ENCODE data around the gene ZNF383. TPM values are rescaled to one million over a fixed set of nuclear protein-coding genes. Genes with fewer than 3 reads are reported as not detected.
"Not testable (repeated sequence)": the region's sequence is repeated elsewhere in the genome, so short reads cannot be mapped to it uniquely, and the experiment has no call there.

The ZNF383 gene
- total RNA-seq, 1 experiment from 2014 or later: 2.5 TPM

GRCh38 chr19:37197115-37197514, 20.9 kb upstream of the ZNF383 start:
- POLR2A ChIA-PET (ENCODE audit: unreplicated experiment); H2AFZ ChIP-seq (ENCODE audit: low read length); H3K79me2 ChIP-seq (ENCODE audit: low read length); H3K9ac ChIP-seq (ENCODE audit: low read length); CTCF ChIA-PET; intact Hi-C loops (cut with micrococcal nuclease); H3K27me3 ChIP-seq (ENCODE audit: low read length); H3K27ac ChIP-seq (ENCODE audit: low read length); H3K4me2 ChIP-seq (ENCODE audit: low read length); H3K36me3 ChIP-seq (ENCODE audit: low read depth, low read length); DNase-seq; H3F3A ChIP-seq (ENCODE audit: low read length, unreplicated experiment); H3K9me3 ChIP-seq (ENCODE audit: low read length); ATAC-seq; BruUV-seq (replicated peaks); H3K4me1 ChIP-seq (ENCODE audit: insufficient read depth, low read length); H3K9me2 ChIP-seq (replicated peaks; ENCODE audit: low read length); H4K20me1 ChIP-seq (ENCODE audit: low read length); H3K4me3 ChIP-seq (ENCODE audit: low read length): not testable (repeated sequence)

- Histone ChIP-seq H3K27me3 (ENCODE audit: low read length) (no peaks in the 10 kb centered on the region), H3K9me3 (ENCODE audit: low read length) (no peaks in the 10 kb centered on the region), H3K27ac (ENCODE audit: low read length) (no peak overlapping the region), H3K4me2 (ENCODE audit: low read length) (no peak overlapping the region), H3K79me2 (ENCODE audit: low read length) (no peaks in the 10 kb centered on the region), H3K9ac (ENCODE audit: low read length) (no peak overlapping the region), H2AFZ (ENCODE audit: low read length) (no peak overlapping the region), H3F3A (ENCODE audit: low read length, unreplicated experiment) (no peaks in the 10 kb centered on the region), H4K20me1 (ENCODE audit: low read length) (no peaks in the 10 kb centered on the region), H3K4me1 (ENCODE audit: insufficient read depth, low read length) (no peaks in the 10 kb centered on the region), H3K36me3 (ENCODE audit: low read depth, low read length) (no peaks in the 10 kb centered on the region), H3K4me3 (ENCODE audit: low read length) (no peak overlapping the region), H3K9me2 (replicated peaks; ENCODE audit: low read length) (no peaks in the 10 kb centered on the region)
- TF ChIP-seq CTCF (conservative IDR thresholded peaks at IDR 0.05; ENCODE audit: low read depth, low read length) (no peak), EZH2 (IDR thresholded peaks at IDR 0.05; ENCODE audit: low read length, unreplicated experiment) (no peak), EZH2phosphoT487 (IDR thresholded peaks at IDR 0.05; ENCODE audit: borderline replicate concordance, low read length) (no peak)
- CTCF ChIA-PET: no interaction called here
- intact Hi-C loops (cut with micrococcal nuclease): no loop called here
- POLR2A ChIA-PET (ENCODE audit: unreplicated experiment): no interaction called here
- DNase-seq: no peak
- BruUV-seq (replicated peaks): no TSS peak
- no peak for ATAC-seq
These were observed 20.2 kb upstream of the ZNF383 start for GRCh38 chr19:37197768-37198167.

GRCh38 chr19:37217480-37217774, 587 bp upstream of the ZNF383 start:
- Histone ChIP-seq H4K20me1 (ENCODE audit: low read length) (no peaks in the 10 kb centered on the region), H3K27ac (ENCODE audit: low read length) (no peak overlapping the region), H3K36me3 (ENCODE audit: low read depth, low read length) (peaks cover 12% of the 10 kb centered on the region), H3K79me2 (ENCODE audit: low read length) (peaks cover 9% of the 10 kb centered on the region), H3K4me1 (ENCODE audit: insufficient read depth, low read length) (no peaks in the 10 kb centered on the region), H3F3A (ENCODE audit: low read length, unreplicated experiment) (no peaks in the 10 kb centered on the region), H3K9me3 (ENCODE audit: low read length) (0 out of 2 replicates have a peak, but pooled peaks cover 3% of the 10 kb centered on the region), H3K27me3 (ENCODE audit: low read length) (no peaks in the 10 kb centered on the region), H3K4me2 (ENCODE audit: low read length) (peak overlapping the region; percentile 91), H3K4me3 (ENCODE audit: low read length) (peak overlapping the region; percentile 93), H2AFZ (ENCODE audit: low read length) (peak overlapping the region; percentile 96), H3K9ac (ENCODE audit: low read length) (peak overlapping the region; percentile 87; the same call in 1 of the 2 replicates), H3K9me2 (replicated peaks; ENCODE audit: low read length) (no peaks in the 10 kb centered on the region)
- intact Hi-C loops (cut with micrococcal nuclease): no loop called here
- CTCF ChIA-PET: no interaction called here
- BruUV-seq (replicated peaks): no TSS peak
- POLR2A ChIA-PET (ENCODE audit: unreplicated experiment): interaction anchor here (0.7 kb wide), 1 partner anchor 31 kb away, joined by 5 read pairs; no protein-coding TSS in a partner anchor
- TF ChIP-seq EZH2 (IDR thresholded peaks at IDR 0.05; ENCODE audit: low read length, unreplicated experiment): no peak
- TF ChIP-seq EZH2phosphoT487 (IDR thresholded peaks at IDR 0.05; ENCODE audit: borderline replicate concordance, low read length): no peak
- no peak for TF ChIP-seq CTCF (conservative IDR thresholded peaks at IDR 0.05; ENCODE audit: low read depth, low read length)
- DNase-seq (no peak), ATAC-seq (no peak)

All from PC-3 (cell line).